ENCODE data around the gene KRT6A. TPM values are rescaled to one million over a fixed set of nuclear protein-coding genes. Genes with fewer than 3 reads are reported as not detected.
A peak's percentile ranks its signal among the peaks of the same experiment; 100 is the strongest.

Gene KRT6A
- total and polyA plus RNA-seq, 2 of the 8 experiments (the other 6 are each of a cell fraction or from before 2014, with no cell fraction given), result 0.11 TPM; not detected in 1

- WGBS, 2 experiments (ENCODE audit: extremely low coverage in 1 of 2, insufficient coverage in 1 of 2, insufficient read length in 1 of 2, insufficient replicate concordance in 2 of 2, low coverage in 1 of 2, low lambda C conversion rate in 2 of 2, missing lambda C conversion rate in 1 of 2), result 49% methylated on average over 3 of the region's 3 CpGs; no CpG with 5 or more reads in 1 of the 2 experiments
- CTCF ChIA-PET (ENCODE audit: partially characterized antibody), result interaction anchor here (0.6 kb wide), 2 partner anchors 226 to 288 kb away, joined by 3 to 4 read pairs; no protein-coding TSS in a partner anchor
- H2AK5ac ChIP-seq (ENCODE audit: low read depth, low read length), result no peak overlapping the region
- H3K4me2 ChIP-seq (ENCODE audit: insufficient read depth in 1 of 2, low read depth in 2 of 2, low read length in 2 of 2), result no peak overlapping the region
- no peak overlapping the region for H3K27ac ChIP-seq (ENCODE audit: low read depth, low read length)
- no peak overlapping the region for H4K5ac ChIP-seq (ENCODE audit: insufficient read length, low read depth, low read length)
- H3K79me1 ChIP-seq (ENCODE audit: low read depth, low read length), result no peaks in the 10 kb centered on the region
- no peak overlapping the region for H2BK20ac ChIP-seq (ENCODE audit: low read length)
- H4K91ac ChIP-seq (replicated peaks; ENCODE audit: insufficient read length, low read length), result no peak overlapping the region
- no peak overlapping the region for H3K56ac ChIP-seq (replicated peaks; ENCODE audit: insufficient read length, low read depth, low read length)
- no peaks in the 10 kb centered on the region for H4K20me1 ChIP-seq (replicated peaks in 1 of 2; ENCODE audit: control insufficient read depth in 1 of 2, insufficient read depth in 2 of 2, low read length in 2 of 2)
- H3K14ac ChIP-seq (ENCODE audit: insufficient read length), result no peak overlapping the region
- H3K9me3 ChIP-seq (ENCODE audit: insufficient read depth in 2 of 2, low read depth in 1 of 2, low read length in 1 of 2), result no peaks in the 10 kb centered on the region; a peak in 3 of 4 replicates
- DNase-seq (ENCODE audit: low read depth in 1 of 2, low spot score in 2 of 2) (no peak), FAIRE-seq (no peak)
- H3K4me1 ChIP-seq (replicated peaks in 1 of 4; ENCODE audit: control insufficient read depth in 3 of 4, insufficient read depth in 4 of 4, low read length in 3 of 4), result no peaks in the 10 kb centered on the region
- H3K4me3 ChIP-seq (ENCODE audit: extremely low read depth in 1 of 4, insufficient read depth in 2 of 4, low read depth in 3 of 4, low read length in 4 of 4), result no peak overlapping the region
- H3K23ac ChIP-seq (ENCODE audit: insufficient read length), result no peak overlapping the region
- POLR2A ChIA-PET (ENCODE audit: partially characterized antibody), result no interaction called here
- H4K8ac ChIP-seq (ENCODE audit: extremely low read depth, insufficient read depth, low read length), result no peak overlapping the region
- H3K36me3 ChIP-seq (ENCODE audit: control insufficient read depth in 2 of 4, insufficient read depth in 4 of 4, low read length in 3 of 4), result no peaks in the 10 kb centered on the region
- no peak overlapping the region for H2AFZ ChIP-seq (ENCODE audit: low read length)
- H3K27me3 ChIP-seq (replicated peaks in 1 of 4; ENCODE audit: control insufficient read depth in 3 of 4, extremely low read depth in 1 of 4, insufficient read depth in 3 of 4, low read length in 3 of 4), result no peaks in the 10 kb centered on the region
- H2BK12ac ChIP-seq (ENCODE audit: low read depth, low read length), result 0 out of 2 replicates have a peak overlapping the region, but pooled peaks have one; percentile 17
- no peak overlapping the region for H2BK15ac ChIP-seq (ENCODE audit: low read length)
- H3K4ac ChIP-seq (replicated peaks; ENCODE audit: insufficient read length, low read depth, low read length), result no peak overlapping the region
- no peaks in the 10 kb centered on the region for H3K23me2 ChIP-seq (ENCODE audit: low read depth, low read length)
- no peak overlapping the region for H2BK5ac ChIP-seq (ENCODE audit: low read depth, low read length)
- no peak overlapping the region for H3K9ac ChIP-seq (replicated peaks in 1 of 4; ENCODE audit: extremely low read depth in 1 of 4, low read depth in 3 of 4, low read length in 3 of 4)
- H2BK120ac ChIP-seq (replicated peaks; ENCODE audit: low read depth, low read length), result no peak overlapping the region
- H3K18ac ChIP-seq (ENCODE audit: extremely low read depth, low read length), result no peak overlapping the region
- H3K79me2 ChIP-seq (ENCODE audit: control insufficient read depth in 1 of 2, insufficient read depth in 2 of 2, low read length in 2 of 2), result no peaks in the 10 kb centered on the region
- TF ChIP-seq ZNF274 (IDR thresholded peaks at IDR 0.05; ENCODE audit: borderline replicate concordance, extremely low read depth, low read length) (no peak), KDM1A (IDR thresholded peaks at IDR 0.05; ENCODE audit: borderline replicate concordance, low read length) (no peak), RFX5 (IDR thresholded peaks at IDR 0.05; ENCODE audit: borderline replicate concordance, low read depth, low read length) (no peak), KDM5A (IDR thresholded peaks at IDR 0.05; ENCODE audit: low read length) (no peak), NRF1 (IDR thresholded peaks at IDR 0.05; ENCODE audit: low read depth, low read length) (no peak), ASH2L (IDR thresholded peaks at IDR 0.05; ENCODE audit: low read length) (no peak), SUZ12 (IDR thresholded peaks at IDR 0.05; ENCODE audit: low read length) (no peak), CBX5 (IDR thresholded peaks at IDR 0.05; ENCODE audit: low read depth, low read length) (no peak), MAX (IDR thresholded peaks at IDR 0.05) (no peak), CHD1 (IDR thresholded peaks at IDR 0.05; ENCODE audit: low read depth, low read length) (no peak)
- TF ChIP-seq, protein P1, sequence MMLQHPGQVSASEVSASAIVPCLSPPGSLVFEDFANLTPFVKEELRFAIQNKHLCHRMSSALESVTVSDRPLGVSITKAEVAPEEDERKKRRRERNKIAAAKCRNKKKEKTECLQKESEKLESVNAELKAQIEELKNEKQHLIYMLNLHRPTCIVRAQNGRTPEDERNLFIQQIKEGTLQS (IDR thresholded peaks at IDR 0.05; ENCODE audit: insufficient read depth, low read depth, low read length), result no peak
- TF ChIP-seq, protein P2, sequence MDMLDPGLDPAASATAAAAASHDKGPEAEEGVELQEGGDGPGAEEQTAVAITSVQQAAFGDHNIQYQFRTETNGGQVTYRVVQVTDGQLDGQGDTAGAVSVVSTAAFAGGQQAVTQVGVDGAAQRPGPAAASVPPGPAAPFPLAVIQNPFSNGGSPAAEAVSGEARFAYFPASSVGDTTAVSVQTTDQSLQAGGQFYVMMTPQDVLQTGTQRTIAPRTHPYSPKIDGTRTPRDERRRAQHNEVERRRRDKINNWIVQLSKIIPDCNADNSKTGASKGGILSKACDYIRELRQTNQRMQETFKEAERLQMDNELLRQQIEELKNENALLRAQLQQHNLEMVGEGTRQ (IDR thresholded peaks at IDR 0.05; ENCODE audit: low read length), result no peak
These were observed 13.0 kb downstream of the KRT6A start for GRCh38 chr12:52480073-52480472.
